PC-3 (cell line): ENCODE measurements around the gene RBM33. TPM values are rescaled to one million over a fixed set of nuclear protein-coding genes. Genes with fewer than 3 reads are reported as not detected.
A peak's percentile ranks its signal among the peaks of the same experiment; 100 is the strongest.

Source experiments
- ATAC-seq: fragments of 200-7000 bp; cut with Tn5 transposase; 2 replicates; pipeline ENCODE4 v1.9.1; 2020; ENCODE audit warnings: mild to moderate bottlenecking, moderate library complexity
- BruUV-seq: library from RNA; stranded (reverse); fragments of 400-500 nt; replicated peaks from 2 replicates; lab custom pipeline; 2021; lab: Mats Ljungman, UMichigan
- CTCF ChIA-PET: fragments of 300-600 bp; sonication (Branson Sonifier 250); formaldehyde crosslinking; loops from one replicate; lab custom pipeline; 2022; ENCODE audit warnings: antibody characterized with exemption; lab: Charles Lee
- POLR2A ChIA-PET: fragments of 300-600 bp; sonication (Branson Sonifier 250); formaldehyde crosslinking; loops from one replicate; lab custom pipeline; 2022; ENCODE audit warnings: antibody characterized with exemption; ENCODE audit not compliant: unreplicated experiment; lab: Charles Lee
- DNase-seq: peaks from one replicate; pipeline ENCODE4 v3.0.0-alpha.2; 2015
- H2AFZ ChIP-seq: fragments of 300-600 bp; sonication (generic); 2 replicates; pipeline ENCODE4 v1.6.0; 2016; ENCODE audit warnings: antibody characterized with exemption, low read length
- H3F3A ChIP-seq: fragments of 300-600 bp; sonication (generic); one replicate; pipeline ENCODE4 v1.6.0; 2017; ENCODE audit warnings: antibody characterized with exemption, low read length, control low read depth, mild to moderate bottlenecking; ENCODE audit not compliant: unreplicated experiment
- H3K27ac ChIP-seq: fragments of 300-600 bp; sonication (generic); 2 replicates; pipeline ENCODE4 v1.5.1; 2016; ENCODE audit warnings: mild to moderate bottlenecking, low read length
- H3K27me3 ChIP-seq: fragments of 300-600 bp; sonication (generic); 2 replicates; pipeline ENCODE4 v1.6.1; 2016; ENCODE audit warnings: low read length, mixed read lengths
- H3K36me3 ChIP-seq: fragments of 300-600 bp; sonication (generic); 2 replicates; pipeline ENCODE4 v1.6.1; 2016; ENCODE audit warnings: low read depth, mixed run types, low read length, mixed read lengths
- H3K4me1 ChIP-seq: fragments of 300-600 bp; sonication (generic); 2 replicates; pipeline ENCODE4 v1.5.1; 2016; ENCODE audit warnings: low read length; ENCODE audit not compliant: insufficient read depth
- H3K4me2 ChIP-seq: fragments of 300-600 bp; sonication (generic); 2 replicates; pipeline ENCODE4 v1.6.0; 2016; ENCODE audit warnings: low read length
- H3K4me3 ChIP-seq: fragments of 300-600 bp; sonication (generic); 2 replicates; pipeline ENCODE4 v1.5.1; 2016; ENCODE audit warnings: mild to moderate bottlenecking, low read length, mixed read lengths
- H3K79me2 ChIP-seq: fragments of 300-600 bp; sonication (generic); 2 replicates; pipeline ENCODE4 v1.6.1; 2017; ENCODE audit warnings: low read length, mixed read lengths
- H3K9ac ChIP-seq: fragments of 300-600 bp; sonication (generic); 2 replicates; pipeline ENCODE4 v1.6.0; 2016; ENCODE audit warnings: mild to moderate bottlenecking, low read length
- H3K9me2 ChIP-seq: fragments of 300-600 bp; sonication (generic); replicated peaks from 2 replicates; pipeline ENCODE4 v1.6.1; 2016; ENCODE audit warnings: mixed run types, low read length, mixed read lengths
- H3K9me3 ChIP-seq: fragments of 300-600 bp; sonication (generic); 2 replicates; pipeline ENCODE4 v1.6.1; 2016; ENCODE audit warnings: low read length, mixed read lengths
- H4K20me1 ChIP-seq: fragments of 300-600 bp; sonication (generic); 2 replicates; pipeline ENCODE4 v1.6.1; 2016; ENCODE audit warnings: low read length, mixed read lengths
- CTCF ChIP-seq: fragments of 300-600 bp; sonication (generic); conservative IDR thresholded peaks from 2 replicates; pipeline ENCODE4 v1.5.1; 2017; ENCODE audit warnings: antibody characterized with exemption, low read depth, mild to moderate bottlenecking, low read length
- EZH2 ChIP-seq: fragments of 300-600 bp; sonication (generic); IDR thresholded peaks from one replicate; pipeline ENCODE4 v1.6.1; 2017; ENCODE audit warnings: antibody characterized with exemption, mild to moderate bottlenecking, low read length; ENCODE audit not compliant: unreplicated experiment
- EZH2phosphoT487 ChIP-seq: fragments of 300-600 bp; sonication (generic); IDR thresholded peaks from 2 replicates; pipeline ENCODE4 v1.6.1; 2018; ENCODE audit warnings: mild to moderate bottlenecking, antibody characterized with exemption, low read length, borderline replicate concordance
- intact Hi-C: fragments of 100-400 bp; cut with micrococcal nuclease; formaldehyde crosslinking; loops from 2 replicates; pipeline ENCODE4 v1.9.0; 2023
- total RNA-seq: library from RNA; depleted of rRNA; stranded (reverse); fragments of >200 nt; gene quantifications from 2 replicates; pipeline ENCODE4 v1.2.3, GENCODE V29; 2014

The RBM33 gene
- total RNA-seq, 1 experiment from 2014 or later = 25.3 TPM

GRCh38 chr7:155803418-155804376 lies 159.2 kb downstream of the RBM33 start:
- TF ChIP-seq EZH2 (no peak), EZH2phosphoT487 (no peak), CTCF (no peak)
- Histone ChIP-seq H3K36me3 (no peaks in the 10 kb centered on the region), H3K9me2 (no peaks in the 10 kb centered on the region), H3K4me1 (peaks cover 8% of the 10 kb centered on the region; the same call in 1 of the 2 replicates), H3K9ac (no peak overlapping the region), H4K20me1 (no peaks in the 10 kb centered on the region), H3K4me2 (peak overlapping the region; percentile 96), H3K27me3 (peaks cover 7% of the 10 kb centered on the region), H3K79me2 (no peaks in the 10 kb centered on the region), H3K4me3 (peak overlapping the region; percentile 68), H3F3A (no peaks in the 10 kb centered on the region), H3K9me3 (no peaks in the 10 kb centered on the region), H3K27ac (no peak overlapping the region), H2AFZ (peak overlapping the region; percentile 87)
- peak; percentile 53 for DNase-seq
- ATAC-seq = peak; percentile 30
- intact Hi-C loops = loop anchor here (2.0 to 5.0 kb wide), 3 partner anchors 353 to 959 kb away; no protein-coding TSS in a partner anchor
- POLR2A ChIA-PET = no interaction called here
- BruUV-seq = no TSS peak
- CTCF ChIA-PET = no interaction called here

GRCh38 chr7:155804431-155804831 lies 160.0 kb downstream of the RBM33 start:
- ATAC-seq (no peak), DNase-seq (no peak)
- intact Hi-C loops = loop anchor here (2.0 to 5.0 kb wide), 3 partner anchors 352 to 958 kb away; no protein-coding TSS in a partner anchor
- no peaks in the 10 kb centered on the region for H4K20me1 ChIP-seq
- peaks cover 12% of the 10 kb centered on the region; the same call in 1 of the 2 replicates for H3K4me1 ChIP-seq
- no peaks in the 10 kb centered on the region for H3K9me3 ChIP-seq
- POLR2A ChIA-PET = no interaction called here
- no peak overlapping the region for H3K9ac ChIP-seq
- H3K27me3 ChIP-seq = peaks cover 14% of the 10 kb centered on the region
- no peaks in the 10 kb centered on the region for H3K36me3 ChIP-seq
- H3K9me2 ChIP-seq = no peaks in the 10 kb centered on the region
- H3K79me2 ChIP-seq = no peaks in the 10 kb centered on the region
- CTCF ChIA-PET = interaction anchor here (0.6 kb wide), 1 partner anchor 30 kb away, joined by 3 read pairs; no protein-coding TSS in a partner anchor
- H3K4me2 ChIP-seq = peak overlapping the region; percentile 96
- BruUV-seq = no TSS peak
- peak overlapping the region; percentile 87 for H2AFZ ChIP-seq
- TF ChIP-seq CTCF = no peak
- no peak for TF ChIP-seq EZH2phosphoT487
- TF ChIP-seq EZH2 = no peak
- no peak overlapping the region for H3K27ac ChIP-seq
- H3K4me3 ChIP-seq = peak overlapping the region; percentile 68
- H3F3A ChIP-seq = no peaks in the 10 kb centered on the region
